HEK293T (cell line): Measurements from ENCODE around the gene MX1.
"Not testable (repeated sequence)": the region's sequence is repeated elsewhere in the genome, so short reads cannot be mapped to it uniquely, and the experiment has no call there.

ENCODE experiments used
- CTCF ChIA-PET: fragments of 350-600 bp; formaldehyde crosslinking; extraction: SDS; loops from one replicate; lab custom pipeline; 2021; ENCODE audit warnings: antibody characterized with exemption, inconsistent platforms; lab: Yijun Ruan, JAX
- POLR2A ChIA-PET: fragments of 350-600 bp; formaldehyde crosslinking; extraction: SDS; loops from one replicate; lab custom pipeline; 2020; ENCODE audit warnings: antibody characterized with exemption, inconsistent platforms; lab: Yijun Ruan, JAX
- DNase-seq: peaks from one replicate; pipeline ENCODE4 v3.0.0; 2012; ENCODE audit warnings: mixed read lengths; ENCODE audit errors: extremely low spot score
- ARNT ChIP-seq: fragments of 450-650 bp; IDR thresholded peaks from 2 replicates; pipeline ENCODE4 v1.6.1; 2017; ENCODE audit warnings: mild to moderate bottlenecking
- BHLHE40 ChIP-seq: fragments of 450-650 bp; IDR thresholded peaks from 2 replicates; pipeline ENCODE4 v1.6.1; 2016; ENCODE audit warnings: mild to moderate bottlenecking, moderate library complexity, borderline replicate concordance
- CTBP1 ChIP-seq: fragments of 450-650 bp; IDR thresholded peaks from 2 replicates; pipeline ENCODE4 v1.6.1; 2016; ENCODE audit warnings: borderline replicate concordance
- ELF4 ChIP-seq: fragments of 450-650 bp; IDR thresholded peaks from 2 replicates; pipeline ENCODE4 v1.6.1; 2017; ENCODE audit warnings: antibody characterized with exemption
- FOXA1 ChIP-seq: fragments of 450-650 bp; IDR thresholded peaks from 2 replicates; pipeline ENCODE4 v1.6.1; 2016; ENCODE audit warnings: mild to moderate bottlenecking
- FOXK2 ChIP-seq: fragments of 450-650 bp; IDR thresholded peaks from 2 replicates; pipeline ENCODE4 v1.6.1; 2016; ENCODE audit warnings: mild to moderate bottlenecking
- FOXM1 ChIP-seq: fragments of 450-650 bp; IDR thresholded peaks from 2 replicates; pipeline ENCODE4 v1.6.1; 2017; ENCODE audit warnings: mild to moderate bottlenecking, borderline replicate concordance
- HDGF ChIP-seq: fragments of 450-650 bp; IDR thresholded peaks from 2 replicates; pipeline ENCODE4 v1.6.1; 2017; ENCODE audit warnings: antibody characterized with exemption, borderline replicate concordance
- L3MBTL2 ChIP-seq: fragments of 450-650 bp; conservative IDR thresholded peaks from 2 replicates; pipeline ENCODE4 v1.6.1; 2016; ENCODE audit warnings: mild to moderate bottlenecking
- LEF1 ChIP-seq: fragments of 450-650 bp; IDR thresholded peaks from 2 replicates; pipeline ENCODE4 v1.6.1; 2017; ENCODE audit warnings: mild to moderate bottlenecking, borderline replicate concordance
- NFRKB ChIP-seq: fragments of 450-650 bp; IDR thresholded peaks from 2 replicates; pipeline ENCODE4 v1.6.1; 2016; ENCODE audit warnings: mild to moderate bottlenecking, moderate library complexity
- PKNOX1 ChIP-seq: fragments of 450-650 bp; IDR thresholded peaks from 2 replicates; pipeline ENCODE4 v1.6.1; 2016
- SP1 ChIP-seq: fragments of 450-650 bp; IDR thresholded peaks from 2 replicates; pipeline ENCODE4 v1.6.1; 2017
- SUZ12 ChIP-seq: fragments of 450-650 bp; IDR thresholded peaks from 2 replicates; pipeline ENCODE4 v1.6.1; 2016; ENCODE audit warnings: mild to moderate bottlenecking
- TARDBP ChIP-seq: fragments of 450-650 bp; IDR thresholded peaks from 2 replicates; pipeline ENCODE4 v1.6.1; 2016
- ZNF384 ChIP-seq: fragments of 450-650 bp; IDR thresholded peaks from 2 replicates; pipeline ENCODE4 v1.6.1; 2016

The MX1 gene

DNA sequence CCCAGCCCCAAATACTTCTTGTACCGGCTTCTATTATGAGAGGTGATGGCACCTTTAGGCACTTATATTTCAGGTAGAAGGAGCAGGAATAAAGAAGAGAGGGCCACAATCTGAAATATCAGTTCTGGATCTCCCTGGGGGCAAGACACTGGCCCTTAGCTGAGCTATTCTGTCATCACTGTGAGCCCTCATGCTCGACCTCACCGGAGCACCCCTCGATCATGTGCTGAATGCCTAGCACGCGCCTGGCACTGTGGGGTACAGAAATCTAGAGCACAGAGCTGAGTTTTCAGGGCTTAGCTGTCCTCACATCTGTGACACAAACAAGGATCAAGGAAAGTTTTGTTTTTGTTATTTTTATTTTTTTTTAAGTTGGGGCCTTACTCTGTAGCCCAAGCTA lies 7.6 kb upstream of the MX1 start:
- POLR2A ChIA-PET: no interaction called here
- TF ChIP-seq NFRKB: no peak
- TF ChIP-seq BHLHE40: no peak
- CTCF ChIA-PET: no interaction called here
- no peak for DNase-seq

GRCh38 chr21:41418956-41419680 lies 6.9 kb upstream of the MX1 start:
- POLR2A ChIA-PET: no interaction called here
- no peak for TF ChIP-seq SP1
- no peak for TF ChIP-seq ARNT
- no peak for TF ChIP-seq FOXK2
- TF ChIP-seq SUZ12: no peak
- no peak for TF ChIP-seq ELF4
- TF ChIP-seq FOXM1: no peak
- no peak for TF ChIP-seq L3MBTL2
- no peak for TF ChIP-seq TARDBP
- no peak for TF ChIP-seq HDGF
- TF ChIP-seq BHLHE40: no peak
- CTCF ChIA-PET: no interaction called here
- no peak for DNase-seq

GRCh38 chr21:41419921-41420862 lies 5.8 kb upstream of the MX1 start:
- TF ChIP-seq NFRKB (no peak), HDGF (no peak)
- ChIA-PET POLR2A (no interaction called here), CTCF (no interaction called here)
- DNase-seq: no peak

- POLR2A ChIA-PET, CTCF ChIA-PET, DNase-seq: not testable (repeated sequence)
Observed at GRCh38 chr21:41420998-41421397, 5.0 kb upstream of the MX1 start.

GRCh38 chr21:41422546-41423304 lies 3.3 kb upstream of the MX1 start:
- DNase-seq: no peak
- ChIA-PET CTCF (no interaction called here), POLR2A (no interaction called here)
- TF ChIP-seq SP1 (no peak), FOXK2 (no peak), LEF1 (no peak), PKNOX1 (no peak), ELF4 (no peak), SUZ12 (no peak), L3MBTL2 (no peak), TARDBP (no peak), BHLHE40 (no peak)

GRCh38 chr21:41423305-41423636 lies 2.8 kb upstream of the MX1 start:
- POLR2A ChIA-PET, CTCF ChIA-PET, DNase-seq: not testable (repeated sequence)

GRCh38 chr21:41425588-41425953 lies 468 bp upstream of the MX1 start:
- DNase-seq: no peak
- ChIA-PET POLR2A (no interaction called here), CTCF (no interaction called here)
- TF ChIP-seq PKNOX1 (no peak), TARDBP (no peak), FOXA1 (no peak), ELF4 (no peak), CTBP1 (no peak), FOXM1 (no peak), L3MBTL2 (no peak), FOXK2 (no peak), NFRKB (no peak), ZNF384 (no peak), SP1 (no peak)
